HepG2 (cell line): ENCODE measurements around the gene DHRS11. TPM values are rescaled to one million over a fixed set of nuclear protein-coding genes. Genes with fewer than 3 reads are reported as not detected.

Experiments
- ATAC-seq: fragments of 200-7000 bp; cut with Tn5 transposase; 3 replicates; pipeline ENCODE4 v1.9.1; 2020; ENCODE audit warnings: mild to moderate bottlenecking, moderate library complexity
- BruUV-seq: library from RNA; stranded (reverse); fragments of 400-500 nt; replicated peaks from 2 replicates; lab custom pipeline; 2021; lab: Mats Ljungman, UMichigan
- CTCF ChIA-PET: fragments of 300-600 bp; formaldehyde crosslinking; extraction: SDS; loops from one replicate; lab custom pipeline; 2021; ENCODE audit warnings: low total read pairs, inconsistent platforms, low intra/inter-chr PET ratio; lab: Yijun Ruan, JAX
- POLR2A ChIA-PET: fragments of 350-600 bp; sonication (Branson Sonifier 250); formaldehyde crosslinking; loops from one replicate; lab custom pipeline; 2020; ENCODE audit warnings: antibody characterized with exemption, inconsistent platforms; lab: Yijun Ruan, JAX
- DNase-seq: peaks from one replicate; pipeline ENCODE4 v3.0.0-alpha.2; 2015; ENCODE audit warnings: low spot score
- FAIRE-seq: peaks from 3 replicates; lab custom pipeline; 2011; peaks lifted over from hg19 to GRCh38; lab: Jason Lieb, UNC
- H2AFZ ChIP-seq: one replicate; pipeline ENCODE4 v1.6.1; 2011; ENCODE audit warnings: low read length, inconsistent platforms
- H3K27ac ChIP-seq: fragments of 300-600 bp; 3 replicates; pipeline ENCODE4 v1.8.0; 2011; ENCODE audit warnings: mixed run types, mild to moderate bottlenecking, mixed read lengths, low read length, inconsistent platforms; ENCODE audit not compliant: insufficient read depth; ENCODE audit errors: extremely low read length
- H3K27me3 ChIP-seq, 2 experiments: fragments of 200-600 bp in 1 of 2; 2 replicates in 1 of 2; 3 replicates in 1 of 2; pipeline versions ENCODE4 v1.6.0 to v1.8.0; 2011; ENCODE audit warnings: low read length in 2 of 2, mild to moderate bottlenecking in 2 of 2, moderate library complexity in 2 of 2, inconsistent platforms in 1 of 2; ENCODE audit not compliant: insufficient read depth in 2 of 2, control insufficient read depth in 1 of 2
- H3K36me3 ChIP-seq, 2 experiments: fragments of 200-600 bp in 1 of 2; replicated peaks in 1 of 2; 2 replicates in 1 of 2; 3 replicates in 1 of 2; pipeline versions ENCODE4 v1.5.1 to v1.8.0; 2011; ENCODE audit warnings: low read length in 2 of 2, inconsistent platforms in 1 of 2; ENCODE audit not compliant: insufficient read depth in 2 of 2, control insufficient read depth in 1 of 2
- H3K4me1 ChIP-seq: 2 replicates; pipeline ENCODE4 v1.5.1; 2012; ENCODE audit warnings: low read length, inconsistent platforms; ENCODE audit not compliant: insufficient read depth
- H3K4me2 ChIP-seq: 2 replicates; pipeline ENCODE4 v1.6.0; 2011; ENCODE audit warnings: low read depth, low read length, inconsistent platforms
- H3K4me3 ChIP-seq, 3 experiments: fragments of 200-600 bp in 1 of 3; sonication (generic), shearing (Covaris generic) in 1 of 3; replicated peaks in 1 of 3; 2 replicates each; pipeline ENCODE4 v1.5.1; 2011 to 2016; ENCODE audit warnings: low read length in 3 of 3, inconsistent platforms in 2 of 3, low read depth in 2 of 3, mild to moderate bottlenecking in 2 of 3, control low read depth in 1 of 3, mixed read lengths in 1 of 3; ENCODE audit not compliant: insufficient read depth in 1 of 3
- H3K79me2 ChIP-seq: one replicate; pipeline ENCODE4 v1.6.1; 2011; ENCODE audit warnings: low read length, inconsistent platforms; ENCODE audit not compliant: insufficient read depth
- H3K9ac ChIP-seq: 2 replicates; pipeline ENCODE4 v1.6.0; 2011; ENCODE audit warnings: mild to moderate bottlenecking, low read depth, low read length, inconsistent platforms; ENCODE audit not compliant: insufficient read depth
- H3K9me3 ChIP-seq: 2 replicates; pipeline ENCODE4 v1.5.1; 2012; ENCODE audit warnings: mild to moderate bottlenecking, low read length
- H4K20me1 ChIP-seq: 2 replicates; pipeline ENCODE4 v1.6.0; 2011; ENCODE audit warnings: inconsistent platforms, mild to moderate bottlenecking, low read length, moderate library complexity; ENCODE audit not compliant: insufficient read depth
- CEBPB ChIP-seq: IDR thresholded peaks from 2 replicates; pipeline ENCODE4 v1.6.1; 2011; ENCODE audit warnings: low read depth, low read length, improper control_type of control experiment, borderline replicate concordance
- CEBPZ ChIP-seq: IDR thresholded peaks from 2 replicates; pipeline ENCODE4 v1.6.1; 2012; ENCODE audit warnings: low read length, improper control_type of control experiment
- MBD4 ChIP-seq: IDR thresholded peaks from 2 replicates; pipeline ENCODE4 v1.6.1; 2012; ENCODE audit warnings: low read length, inconsistent platforms, borderline replicate concordance
- PHF21A ChIP-seq: sonication (generic); formaldehyde crosslinking; IDR thresholded peaks from 2 replicates; pipeline ENCODE4 v1.5.0; 2020; ENCODE audit warnings: mild to moderate bottlenecking, missing genetic modification reagents
- PLRG1 ChIP-seq: fragments of 450-650 bp; conservative IDR thresholded peaks from 2 replicates; pipeline ENCODE4 v1.6.1; 2016
- RAD51 ChIP-seq: fragments of 450-650 bp; IDR thresholded peaks from 2 replicates; pipeline ENCODE4 v1.6.1; 2016; ENCODE audit warnings: borderline replicate concordance
- YEATS2 ChIP-seq: sonication (generic); formaldehyde crosslinking; IDR thresholded peaks from 2 replicates; pipeline ENCODE4 v1.4.0; 2020; ENCODE audit warnings: missing genetic modification reagents, borderline replicate concordance
- ZMAT3 ChIP-seq: sonication (generic); formaldehyde crosslinking; conservative IDR thresholded peaks from 2 replicates; pipeline ENCODE4 v1.7.0; 2021; ENCODE audit warnings: missing genetic modification reagents
- ZNF530 ChIP-seq: sonication (generic); formaldehyde crosslinking; IDR thresholded peaks from 2 replicates; pipeline ENCODE4 v1.5.0; 2020; ENCODE audit warnings: low read depth, mild to moderate bottlenecking, missing genetic modification reagents
- ZNF562 ChIP-seq: sonication (generic); formaldehyde crosslinking; IDR thresholded peaks from 2 replicates; pipeline ENCODE4 v1.8.0; 2022; ENCODE audit warnings: missing genetic modification reagents, borderline replicate concordance
- ZNF589 ChIP-seq: sonication (generic); formaldehyde crosslinking; conservative IDR thresholded peaks from 2 replicates; pipeline ENCODE4 v1.8.0; 2022; ENCODE audit warnings: mild to moderate bottlenecking, moderate library complexity, missing genetic modification reagents
- WGBS: methylation state at CpG from one replicate; pipeline ENCODE4 v1.1.6; 2017; ENCODE audit warnings: low lambda C conversion rate; 5-methylcytosine and 5-hydroxymethylcytosine counted together
- in situ Hi-C: cut with HindIII; loops from 2 replicates; pipeline ENCODE4 v1.10.0; 2017; ENCODE audit warnings: low pct_unique_long_range_greater_than_20kb; ENCODE audit not compliant: extremely low pct_ligation_motif_present
- intact Hi-C: fragments of 100-400 bp; cut with micrococcal nuclease; formaldehyde crosslinking; loops from one replicate; pipeline ENCODE4 v1.10.0; 2022; ENCODE audit not compliant: unreplicated experiment
- polyA plus RNA-seq, 8 experiments: library from polyadenylated mRNA; depleted of rRNA in 3 of 8; stranded (reverse) in 7 of 8; unstranded in 1 of 8; fragments of >200 nt; fragmentation: Illumina TruSeq in 4 of 8; extraction: Trizol in 4 of 8; gene quantifications; 2 replicates each; pipeline versions ENCODE4 v1.2.1 to v1.2.3, GENCODE V29; 2011 to 2016; ENCODE audit warnings: low read depth in 4 of 8, missing spikeins in 1 of 8, mixed read lengths in 1 of 8; ENCODE audit not compliant: insufficient read depth in 1 of 8
- total RNA-seq, 5 experiments: library from RNA; depleted of rRNA; stranded (reverse); fragments of >200 nt; fragmentation: Illumina TruSeq; extraction: Trizol; gene quantifications; 2 replicates each; pipeline ENCODE4 v1.2.3, GENCODE V29; 2016; ENCODE audit warnings: low read depth in 1 of 5
- TF ChIP-seq, protein P1 (sequence below): sonication (generic); formaldehyde crosslinking; IDR thresholded peaks from 2 replicates; pipeline ENCODE4 v1.4.0; 2020; ENCODE audit warnings: low read depth, mild to moderate bottlenecking, missing genetic modification reagents
- TF ChIP-seq, protein P2 (sequence below): sonication (generic); formaldehyde crosslinking; IDR thresholded peaks from 2 replicates; pipeline ENCODE4 v1.8.0; 2022; ENCODE audit warnings: mild to moderate bottlenecking, missing genetic modification reagents, moderate library complexity
- TF ChIP-seq, protein P3 (sequence below): sonication (generic); formaldehyde crosslinking; IDR thresholded peaks from 2 replicates; pipeline ENCODE4 v1.4.0; 2020; ENCODE audit warnings: mild to moderate bottlenecking, missing genetic modification reagents, borderline replicate concordance
- TF ChIP-seq, protein P4 (sequence below): sonication (generic); formaldehyde crosslinking; IDR thresholded peaks from 2 replicates; pipeline ENCODE4 v1.5.0; 2020; ENCODE audit warnings: mild to moderate bottlenecking, missing genetic modification reagents

Gene DHRS11
- total and polyA plus RNA-seq, 2 of the 13 experiments (the other 11 are each of a cell fraction or from before 2014, with no cell fraction given) = 28.4 to 41.9 TPM

DNA sequence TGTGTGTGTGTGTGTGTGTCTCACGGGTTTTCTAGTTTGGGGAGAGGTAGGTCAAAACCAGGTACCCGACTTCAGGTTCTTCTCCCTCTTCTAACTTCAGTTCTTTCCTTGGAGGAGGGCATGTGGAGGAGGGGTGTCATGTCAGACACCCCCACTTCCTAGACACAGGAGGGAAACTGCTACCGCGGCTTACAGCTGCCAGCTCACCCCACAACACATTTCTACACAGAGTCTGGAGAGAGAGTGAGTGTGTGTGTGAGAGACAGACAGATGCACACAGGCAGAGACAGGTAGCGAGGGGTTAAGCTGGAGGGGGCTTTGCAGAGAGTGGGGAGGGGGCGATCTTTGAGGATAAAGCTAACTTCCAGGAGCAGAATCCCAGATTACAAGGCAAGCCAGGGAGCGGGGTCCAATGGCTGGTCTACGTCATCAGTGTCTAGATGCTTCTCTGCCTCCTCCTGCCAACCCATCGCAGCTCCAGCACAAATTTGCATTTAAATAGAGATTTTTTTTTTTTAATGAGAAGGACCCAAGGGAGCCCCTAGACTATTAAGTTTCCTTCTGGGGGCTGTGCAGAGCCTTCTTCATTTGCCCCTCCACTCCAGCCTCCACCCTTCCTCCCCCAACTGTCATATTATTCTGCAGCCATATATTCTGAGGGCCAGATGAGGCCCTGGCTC lies 58.6 kb downstream of the DHRS11 start:
- intact Hi-C loops = no loop called here
- DNase-seq = no peak
- WGBS = 28% methylated on average over 9 of the region's 9 CpGs
- no peak for ATAC-seq
- Histone ChIP-seq H4K20me1 (no peaks in the 10 kb centered on the region), H3K4me2 (no peak overlapping the region), H3K4me3 (no peak overlapping the region), H3K27me3 (peaks cover 2 to 30% of the 10 kb centered on the region in 2 experiments; a peak in 3 of 5 replicates), H3K9me3 (no peaks in the 10 kb centered on the region), H3K27ac (no peak overlapping the region), H3K79me2 (no peaks in the 10 kb centered on the region), H3K36me3 (no peaks in the 10 kb centered on the region), H3K4me1 (no peaks in the 10 kb centered on the region), H2AFZ (no peak overlapping the region), H3K9ac (no peak overlapping the region)
- in situ Hi-C loops = no loop called here
- POLR2A ChIA-PET = no interaction called here
- CTCF ChIA-PET = no interaction called here
- no peak for FAIRE-seq
- BruUV-seq = no TSS peak
- TF ChIP-seq CEBPZ (no peak), PHF21A (CRISPR knock-in tag) (no peak), ZNF589 (CRISPR knock-in tag) (no peak), MBD4 (no peak), PLRG1 (no peak), YEATS2 (CRISPR knock-in tag) (no peak), CEBPB (no peak), ZMAT3 (CRISPR knock-in tag) (no peak), ZNF562 (no peak), ZNF530 (CRISPR knock-in tag) (no peak), RAD51 (no peak)
- TF ChIP-seq, protein P1, sequence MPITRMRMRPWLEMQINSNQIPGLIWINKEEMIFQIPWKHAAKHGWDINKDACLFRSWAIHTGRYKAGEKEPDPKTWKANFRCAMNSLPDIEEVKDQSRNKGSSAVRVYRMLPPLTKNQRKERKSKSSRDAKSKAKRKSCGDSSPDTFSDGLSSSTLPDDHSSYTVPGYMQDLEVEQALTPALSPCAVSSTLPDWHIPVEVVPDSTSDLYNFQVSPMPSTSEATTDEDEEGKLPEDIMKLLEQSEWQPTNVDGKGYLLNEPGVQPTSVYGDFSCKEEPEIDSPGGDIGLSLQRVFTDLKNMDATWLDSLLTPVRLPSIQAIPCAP (CRISPR knock-in tag) = no peak
- TF ChIP-seq, protein P2, sequence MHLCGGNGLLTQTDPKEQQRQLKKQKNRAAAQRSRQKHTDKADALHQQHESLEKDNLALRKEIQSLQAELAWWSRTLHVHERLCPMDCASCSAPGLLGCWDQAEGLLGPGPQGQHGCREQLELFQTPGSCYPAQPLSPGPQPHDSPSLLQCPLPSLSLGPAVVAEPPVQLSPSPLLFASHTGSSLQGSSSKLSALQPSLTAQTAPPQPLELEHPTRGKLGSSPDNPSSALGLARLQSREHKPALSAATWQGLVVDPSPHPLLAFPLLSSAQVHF = no peak
- TF ChIP-seq, protein P3, sequence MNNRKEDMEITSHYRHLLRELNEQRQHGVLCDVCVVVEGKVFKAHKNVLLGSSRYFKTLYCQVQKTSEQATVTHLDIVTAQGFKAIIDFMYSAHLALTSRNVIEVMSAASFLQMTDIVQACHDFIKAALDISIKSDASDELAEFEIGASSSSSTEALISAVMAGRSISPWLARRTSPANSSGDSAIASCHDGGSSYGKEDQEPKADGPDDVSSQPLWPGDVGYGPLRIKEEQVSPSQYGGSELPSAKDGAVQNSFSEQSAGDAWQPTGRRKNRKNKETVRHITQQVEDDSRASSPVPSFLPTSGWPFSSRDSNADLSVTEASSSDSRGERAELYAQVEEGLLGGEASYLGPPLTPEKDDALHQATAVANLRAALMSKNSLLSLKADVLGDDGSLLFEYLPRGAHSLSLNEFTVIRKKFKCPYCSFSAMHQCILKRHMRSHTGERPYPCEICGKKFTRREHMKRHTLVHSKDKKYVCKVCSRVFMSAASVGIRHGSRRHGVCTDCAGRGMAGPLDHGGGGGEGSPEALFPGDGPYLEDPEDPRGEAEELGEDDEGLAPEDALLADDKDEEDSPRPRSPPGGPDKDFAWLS = no peak
- TF ChIP-seq, protein P4, sequence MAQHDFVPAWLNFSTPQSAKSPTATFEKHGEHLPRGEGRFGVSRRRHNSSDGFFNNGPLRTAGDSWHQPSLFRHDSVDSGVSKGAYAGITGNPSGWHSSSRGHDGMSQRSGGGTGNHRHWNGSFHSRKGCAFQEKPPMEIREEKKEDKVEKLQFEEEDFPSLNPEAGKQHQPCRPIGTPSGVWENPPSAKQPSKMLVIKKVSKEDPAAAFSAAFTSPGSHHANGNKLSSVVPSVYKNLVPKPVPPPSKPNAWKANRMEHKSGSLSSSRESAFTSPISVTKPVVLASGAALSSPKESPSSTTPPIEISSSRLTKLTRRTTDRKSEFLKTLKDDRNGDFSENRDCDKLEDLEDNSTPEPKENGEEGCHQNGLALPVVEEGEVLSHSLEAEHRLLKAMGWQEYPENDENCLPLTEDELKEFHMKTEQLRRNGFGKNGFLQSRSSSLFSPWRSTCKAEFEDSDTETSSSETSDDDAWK (CRISPR knock-in tag) = no peak
